BE2C (cell line): ENCODE measurements around the gene ESPNL.

ENCODE experiments used
- DNase-seq: peaks from one replicate; pipeline ENCODE4 v3.0.0-alpha.2; 2020
- H3K27me3 ChIP-seq: fragments of 250-450 bp; sonication (Bioruptor Pico); 2 replicates; pipeline ENCODE4 v1.5.1; 2020; ENCODE audit warnings: mild to moderate bottlenecking
- H3K36me3 ChIP-seq: fragments of 250-450 bp; sonication (Bioruptor Pico); 2 replicates; pipeline ENCODE4 v1.5.1; 2020; ENCODE audit warnings: mild to moderate bottlenecking
- H3K4me1 ChIP-seq: fragments of 250-450 bp; sonication (Bioruptor Pico); 2 replicates; pipeline ENCODE4 v1.5.1; 2020
- H3K4me3 ChIP-seq: 2 replicates; pipeline ENCODE4 v1.5.1; 2011; ENCODE audit warnings: low read depth, low read length
- H3K9me3 ChIP-seq: fragments of 250-450 bp; sonication (Bioruptor Pico); 2 replicates; pipeline ENCODE4 v1.5.1; 2020
- CTCF ChIP-seq: IDR thresholded peaks from 2 replicates; pipeline ENCODE4 v1.5.1; 2012; ENCODE audit warnings: mild to moderate bottlenecking, low read depth, low read length

ESPNL gene

GRCh38 chr2:238104226-238104690, 4.1 kb downstream of the ESPNL start:
- H3K4me1 ChIP-seq, result peaks cover 11% of the 10 kb centered on the region
- DNase-seq, result no peak

GRCh38 chr2:238104691-238105371, 4.7 kb downstream of the ESPNL start:
- no peak overlapping the region for H3K4me3 ChIP-seq
- no peaks in the 10 kb centered on the region for H3K27me3 ChIP-seq
- DNase-seq, result no peak
- H3K9me3 ChIP-seq, result no peaks in the 10 kb centered on the region
- H3K4me1 ChIP-seq, result peaks cover 7% of the 10 kb centered on the region
- H3K36me3 ChIP-seq, result no peaks in the 10 kb centered on the region
- no peak for TF ChIP-seq CTCF

More at GRCh38 chr2:238104226-238104690, 4.1 kb downstream of the ESPNL start:
- Histone ChIP-seq H3K36me3 (no peaks in the 10 kb centered on the region), H3K4me3 (no peak overlapping the region), H3K9me3 (no peaks in the 10 kb centered on the region), H3K27me3 (no peaks in the 10 kb centered on the region)
- TF ChIP-seq CTCF, result no peak

GRCh38 chr2:238105506-238106338, 5.6 kb downstream of the ESPNL start:
- TF ChIP-seq CTCF, result no peak
- Histone ChIP-seq H3K4me3 (no peak overlapping the region), H3K4me1 (peaks cover 7% of the 10 kb centered on the region), H3K36me3 (no peaks in the 10 kb centered on the region), H3K9me3 (no peaks in the 10 kb centered on the region), H3K27me3 (no peaks in the 10 kb centered on the region)
- DNase-seq, result no peak

GRCh38 chr2:238106339-238106697, 6.2 kb downstream of the ESPNL start:
- peak; percentile 25; the same call in 1 of the 2 replicates for TF ChIP-seq CTCF
- Histone ChIP-seq H3K27me3 (no peaks in the 10 kb centered on the region), H3K36me3 (no peaks in the 10 kb centered on the region), H3K4me1 (peaks cover 7% of the 10 kb centered on the region), H3K9me3 (no peaks in the 10 kb centered on the region; the same call in 1 of the 2 replicates), H3K4me3 (no peak overlapping the region)
- no peak for DNase-seq

- Histone ChIP-seq H3K9me3 (no peaks in the 10 kb centered on the region; the same call in 1 of the 2 replicates), H3K36me3 (no peaks in the 10 kb centered on the region), H3K4me3 (no peak overlapping the region), H3K4me1 (peaks cover 7% of the 10 kb centered on the region), H3K27me3 (no peaks in the 10 kb centered on the region)
- DNase-seq, result peak; percentile 60
- TF ChIP-seq CTCF, result peak; percentile 35; the same call in 1 of the 2 replicates
These were observed 6.8 kb downstream of the ESPNL start for GRCh38 chr2:238106698-238107524.
